Vagina (tissue), 2 donors: ENCODE results near the gene TMC3.

Experiments used
- CTCF ChIP-seq, 3 experiments: fragments of 450-650 bp in 2 of 3; fragments of 200-600 bp in 1 of 3; sonication (generic) in 1 of 3; IDR thresholded peaks; one replicate each; pipeline ENCODE4 v1.5.1; 2017 to 2019; ENCODE audit warnings: antibody characterized with exemption in 3 of 3, mild to moderate bottlenecking in 2 of 3, moderate library complexity in 2 of 3
- POLR2A ChIP-seq, 2 donors: fragments of 450-650 bp; IDR thresholded peaks; one replicate each; pipeline ENCODE4 v1.6.1; 2017; ENCODE audit warnings: antibody characterized with exemption in 2 of 2, mild to moderate bottlenecking in 2 of 2, moderate library complexity in 2 of 2
- POLR2AphosphoS5 ChIP-seq, 2 donors: sonication (generic); formaldehyde crosslinking; IDR thresholded peaks; one replicate each; pipeline ENCODE4 v1.9.0; 2017; ENCODE audit warnings: antibody characterized with exemption in 2 of 2, mild to moderate bottlenecking in 2 of 2, low read depth in 1 of 2; ENCODE audit not compliant: insufficient read depth in 1 of 2

- TF ChIP-seq CTCF (IDR thresholded peaks at IDR 0.05) (no peak), POLR2A (IDR thresholded peaks at IDR 0.05) (no peak), POLR2AphosphoS5 (IDR thresholded peaks at IDR 0.05; ENCODE audit: insufficient read depth in 1 of 2, low read depth in 1 of 2) (no peak)
Measured at GRCh38 chr15:81375461-81375860, 1.4 kb upstream of the TMC3 start.
